OCI-LY1 (cell line): ENCODE measurements around the gene ZC2HC1B.
"Not testable (repeated sequence)": the region's sequence is repeated elsewhere in the genome, so short reads cannot be mapped to it uniquely, and the experiment has no call there.

Experiments
- H2AFZ ChIP-seq: fragments of 200-600 bp; sonication (generic), shearing (Covaris generic); 2 replicates; pipeline ENCODE4 v1.6.0; 2014; ENCODE audit warnings: antibody characterized with exemption, mild to moderate bottlenecking, low read length
- H3F3A ChIP-seq: fragments of 200-600 bp; sonication (generic), shearing (Covaris generic); 2 replicates; pipeline ENCODE4 v1.6.0; 2014; ENCODE audit warnings: mild to moderate bottlenecking, antibody characterized with exemption, low read length, moderate library complexity; ENCODE audit not compliant: insufficient read depth
- H3K27ac ChIP-seq: fragments of 200-600 bp; sonication (generic); 2 replicates; pipeline ENCODE4 v1.5.1; 2014; ENCODE audit warnings: low read length, mixed run types, mild to moderate bottlenecking, low read depth; ENCODE audit not compliant: poor library complexity, severe bottlenecking
- H3K27me3 ChIP-seq: fragments of 200-600 bp; sonication (generic); 2 replicates; pipeline ENCODE4 v1.6.0; 2014; ENCODE audit warnings: antibody characterized with exemption, mild to moderate bottlenecking, low read length, moderate library complexity; ENCODE audit not compliant: insufficient read depth
- H3K36me3 ChIP-seq: fragments of 200-600 bp; sonication (generic); 2 replicates; pipeline ENCODE4 v1.6.1; 2014; ENCODE audit warnings: mild to moderate bottlenecking, antibody characterized with exemption, low read length, moderate library complexity, mixed read lengths; ENCODE audit not compliant: insufficient read depth
- H3K4me1 ChIP-seq: fragments of 200-600 bp; sonication (generic); 2 replicates; pipeline ENCODE4 v1.5.1; 2014; ENCODE audit warnings: mild to moderate bottlenecking, low read length, moderate library complexity; ENCODE audit not compliant: insufficient read depth, severe bottlenecking
- H3K4me2 ChIP-seq: fragments of 200-600 bp; sonication (generic), shearing (Covaris generic); 2 replicates; pipeline ENCODE4 v1.6.1; 2014; ENCODE audit warnings: low read length
- H3K4me3 ChIP-seq: fragments of 200-600 bp; sonication (generic); 2 replicates; pipeline ENCODE4 v1.5.1; 2014; ENCODE audit warnings: low read length, low read depth, mild to moderate bottlenecking, mixed read lengths; ENCODE audit not compliant: poor library complexity, severe bottlenecking
- H3K79me2 ChIP-seq: fragments of 200-600 bp; shearing (Covaris generic); 2 replicates; pipeline ENCODE4 v1.6.1; 2016; ENCODE audit warnings: mixed run types, low read length, mixed read lengths; ENCODE audit not compliant: insufficient read depth
- H3K9ac ChIP-seq: fragments of 200-600 bp; sonication (generic), shearing (Covaris generic); 2 replicates; pipeline ENCODE4 v1.6.1; 2014; ENCODE audit warnings: mild to moderate bottlenecking, low read length, mixed read lengths
- H3K9me2 ChIP-seq: fragments of 200-600 bp; sonication (generic), shearing (Covaris generic); 2 replicates; pipeline ENCODE4 v1.6.1; 2014; ENCODE audit warnings: low read depth, mild to moderate bottlenecking, low read length, mixed read lengths
- H3K9me3 ChIP-seq: fragments of 200-600 bp; shearing (Covaris generic); 2 replicates; pipeline ENCODE4 v1.6.1; 2014; ENCODE audit warnings: low read length, mixed read lengths
- H4K20me1 ChIP-seq: fragments of 200-600 bp; sonication (generic), shearing (Covaris generic); 2 replicates; pipeline ENCODE4 v1.6.0; 2016; ENCODE audit warnings: mild to moderate bottlenecking, low read length; ENCODE audit not compliant: insufficient read depth
- EZH2 ChIP-seq: fragments of 200-600 bp; sonication (generic), shearing (Covaris generic); IDR thresholded peaks from 2 replicates; pipeline ENCODE4 v1.8.0; 2017; ENCODE audit warnings: borderline replicate concordance, mixed run types, mild to moderate bottlenecking, antibody characterized with exemption, low read length, moderate library complexity, mixed read lengths
- TF ChIP-seq, protein P1 (sequence below): fragments of 200-600 bp; sonication (generic), shearing (Covaris generic); IDR thresholded peaks from 2 replicates; pipeline ENCODE4 v1.5.1; 2017; ENCODE audit warnings: mild to moderate bottlenecking, antibody characterized with exemption, low read length, moderate library complexity, mixed read lengths

Gene ZC2HC1B

DNA sequence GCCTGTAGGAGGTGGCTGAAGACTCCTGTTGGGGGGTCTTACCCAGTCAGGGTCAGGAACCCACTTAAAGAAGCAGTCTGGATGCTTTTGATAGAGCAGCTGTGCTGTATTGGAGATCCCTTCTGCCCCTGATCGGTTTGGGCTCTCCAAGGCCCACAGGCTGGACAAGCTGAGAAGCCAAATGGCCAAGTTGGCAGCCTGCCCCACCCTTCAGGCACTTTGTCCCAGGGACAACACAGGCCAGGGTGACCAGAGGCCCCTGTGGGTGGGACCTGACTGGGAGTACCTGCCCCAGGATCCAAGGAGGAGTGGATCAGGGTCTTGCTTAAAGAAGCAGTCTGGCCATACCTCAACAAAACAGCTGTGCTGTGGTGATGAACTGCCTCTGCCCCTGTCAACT is 48.4 kb downstream of the ZC2HC1B start:
- TF ChIP-seq EZH2 = no peak
- TF ChIP-seq, protein P1, sequence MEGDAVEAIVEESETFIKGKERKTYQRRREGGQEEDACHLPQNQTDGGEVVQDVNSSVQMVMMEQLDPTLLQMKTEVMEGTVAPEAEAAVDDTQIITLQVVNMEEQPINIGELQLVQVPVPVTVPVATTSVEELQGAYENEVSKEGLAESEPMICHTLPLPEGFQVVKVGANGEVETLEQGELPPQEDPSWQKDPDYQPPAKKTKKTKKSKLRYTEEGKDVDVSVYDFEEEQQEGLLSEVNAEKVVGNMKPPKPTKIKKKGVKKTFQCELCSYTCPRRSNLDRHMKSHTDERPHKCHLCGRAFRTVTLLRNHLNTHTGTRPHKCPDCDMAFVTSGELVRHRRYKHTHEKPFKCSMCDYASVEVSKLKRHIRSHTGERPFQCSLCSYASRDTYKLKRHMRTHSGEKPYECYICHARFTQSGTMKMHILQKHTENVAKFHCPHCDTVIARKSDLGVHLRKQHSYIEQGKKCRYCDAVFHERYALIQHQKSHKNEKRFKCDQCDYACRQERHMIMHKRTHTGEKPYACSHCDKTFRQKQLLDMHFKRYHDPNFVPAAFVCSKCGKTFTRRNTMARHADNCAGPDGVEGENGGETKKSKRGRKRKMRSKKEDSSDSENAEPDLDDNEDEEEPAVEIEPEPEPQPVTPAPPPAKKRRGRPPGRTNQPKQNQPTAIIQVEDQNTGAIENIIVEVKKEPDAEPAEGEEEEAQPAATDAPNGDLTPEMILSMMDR = no peak
- no peak overlapping the region for H3K4me3 ChIP-seq
- H3K4me2 ChIP-seq = no peak overlapping the region
- no peaks in the 10 kb centered on the region for H4K20me1 ChIP-seq
- H3K79me2 ChIP-seq = no peaks in the 10 kb centered on the region
- no peaks in the 10 kb centered on the region for H3K36me3 ChIP-seq
- H3K4me1 ChIP-seq = no peaks in the 10 kb centered on the region
- no peak overlapping the region for H3K27ac ChIP-seq
- H3F3A ChIP-seq = no peaks in the 10 kb centered on the region
- H3K27me3 ChIP-seq = no peaks in the 10 kb centered on the region
- no peak overlapping the region for H3K9ac ChIP-seq
- H3K9me2 ChIP-seq = no peaks in the 10 kb centered on the region
- H2AFZ ChIP-seq = no peak overlapping the region
- H3K9me3 ChIP-seq = no peaks in the 10 kb centered on the region

DNA sequence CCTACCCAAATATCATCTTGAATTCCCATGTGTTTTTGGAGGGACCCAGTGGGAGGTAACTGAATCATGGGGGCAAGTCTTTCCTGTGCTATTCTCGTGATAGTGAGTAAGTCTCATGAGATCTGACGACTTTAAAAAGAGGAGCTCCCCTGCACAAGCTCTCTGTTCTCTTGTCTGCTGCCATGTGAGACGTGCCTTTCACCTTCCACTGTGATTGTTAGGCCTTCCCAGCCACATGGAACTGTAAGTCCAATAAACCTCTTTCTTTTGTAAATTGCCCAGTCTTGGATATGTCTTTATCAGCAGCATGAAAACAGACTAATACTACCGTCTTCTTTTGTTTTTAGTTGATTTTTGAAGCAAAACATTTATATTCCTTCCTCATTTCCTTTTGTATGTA is 52.8 kb downstream of the ZC2HC1B start:
- H3K4me2 ChIP-seq, H3K9ac ChIP-seq, H3K36me3 ChIP-seq, H3K4me3 ChIP-seq, H3K4me1 ChIP-seq, H2AFZ ChIP-seq, H3K79me2 ChIP-seq, H4K20me1 ChIP-seq, H3F3A ChIP-seq, H3K9me3 ChIP-seq, H3K27ac ChIP-seq, H3K9me2 ChIP-seq, H3K27me3 ChIP-seq: not testable (repeated sequence)

DNA sequence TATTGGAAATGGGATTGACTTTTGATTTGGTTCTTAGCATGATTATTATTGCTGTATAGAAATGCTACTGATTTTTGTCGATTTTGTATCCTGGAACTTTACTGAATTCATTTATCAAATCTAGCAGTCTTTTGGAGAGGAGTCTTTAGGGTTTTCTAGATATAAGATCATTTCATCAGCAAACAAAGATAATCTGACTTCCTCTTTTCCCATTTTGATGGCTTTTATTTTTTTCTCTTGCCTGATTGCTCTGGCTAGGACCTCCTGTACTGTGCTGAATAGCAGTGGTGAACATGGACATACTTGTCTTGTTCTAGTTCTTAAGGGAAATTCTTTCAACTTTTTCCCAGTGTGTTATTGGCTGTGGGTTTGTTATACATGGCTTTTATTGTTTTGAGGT is 64.6 kb downstream of the ZC2HC1B start:
- Histone ChIP-seq H3K9me2 (no peaks in the 10 kb centered on the region), H3K4me3 (no peak overlapping the region), H3K4me1 (no peaks in the 10 kb centered on the region), H3K9me3 (no peaks in the 10 kb centered on the region), H3K36me3 (no peaks in the 10 kb centered on the region), H3K9ac (no peak overlapping the region), H3K79me2 (no peaks in the 10 kb centered on the region), H3K27ac (no peak overlapping the region), H3F3A (no peaks in the 10 kb centered on the region), H3K4me2 (no peak overlapping the region), H2AFZ (no peak overlapping the region), H4K20me1 (no peaks in the 10 kb centered on the region), H3K27me3 (no peaks in the 10 kb centered on the region)
- no peak for TF ChIP-seq EZH2

DNA sequence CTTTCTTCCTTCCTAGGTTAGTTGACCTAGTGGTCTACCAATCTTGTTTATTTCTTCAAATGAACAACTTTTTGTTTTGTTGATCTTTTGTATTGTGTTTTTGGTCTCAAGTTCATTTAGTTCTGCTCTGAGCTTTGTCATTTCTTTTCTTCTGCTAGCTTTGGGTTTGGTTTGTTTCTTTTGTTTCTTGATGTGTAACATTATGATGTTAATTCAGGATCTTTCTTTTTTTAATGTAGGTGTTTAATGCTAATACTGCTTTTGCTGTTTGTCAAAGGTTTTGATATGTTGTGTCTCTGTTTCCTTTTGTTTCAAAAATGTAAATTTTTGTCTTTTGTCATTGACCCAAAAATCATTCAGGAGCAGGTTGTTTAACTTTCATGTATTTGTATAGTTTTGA is 65.7 kb downstream of the ZC2HC1B start:
- Histone ChIP-seq H3K27ac (no peak overlapping the region), H3K36me3 (no peaks in the 10 kb centered on the region), H3K4me1 (no peaks in the 10 kb centered on the region), H3K9me2 (no peaks in the 10 kb centered on the region), H3F3A (no peaks in the 10 kb centered on the region), H4K20me1 (no peaks in the 10 kb centered on the region), H3K4me2 (no peak overlapping the region), H3K9ac (no peak overlapping the region), H3K79me2 (no peaks in the 10 kb centered on the region), H3K4me3 (no peak overlapping the region), H3K27me3 (no peaks in the 10 kb centered on the region), H2AFZ (no peak overlapping the region), H3K9me3 (no peaks in the 10 kb centered on the region)
- TF ChIP-seq, protein P1 = no peak
- TF ChIP-seq EZH2 = no peak
